GM23248 (cell line): Measurements from ENCODE around the gene DIP2C. TPM values are rescaled to one million over a fixed set of nuclear protein-coding genes. Genes with fewer than 3 reads are reported as not detected.

Experiments used
- DNase-seq: peaks from one replicate; pipeline ENCODE4 v3.0.0-alpha.2; 2015
- H2AFZ ChIP-seq: fragments of 200-600 bp; sonication (generic); 2 replicates; pipeline ENCODE4 v1.6.1; 2016; ENCODE audit warnings: antibody characterized with exemption
- H3F3A ChIP-seq: fragments of 200-600 bp; sonication (generic); 2 replicates; pipeline ENCODE4 v1.6.1; 2016; ENCODE audit warnings: mild to moderate bottlenecking, antibody characterized with exemption, mixed run types; ENCODE audit not compliant: insufficient read depth
- H3K27ac ChIP-seq: fragments of 200-600 bp; sonication (generic); 2 replicates; pipeline ENCODE4 v1.5.1; 2016; ENCODE audit warnings: mild to moderate bottlenecking
- H3K27me3 ChIP-seq: fragments of 200-600 bp; sonication (generic); replicated peaks from 2 replicates; pipeline ENCODE4 v1.6.1; 2016; ENCODE audit warnings: mild to moderate bottlenecking; ENCODE audit not compliant: insufficient read depth
- H3K36me3 ChIP-seq: fragments of 200-600 bp; sonication (generic); 2 replicates; pipeline ENCODE4 v1.6.1; 2016; ENCODE audit warnings: low read depth, mild to moderate bottlenecking
- H3K4me1 ChIP-seq: fragments of 200-600 bp; sonication (generic); 2 replicates; pipeline ENCODE4 v1.6.1; 2016; ENCODE audit warnings: mild to moderate bottlenecking; ENCODE audit not compliant: insufficient read depth
- H3K4me2 ChIP-seq: fragments of 200-600 bp; sonication (generic); one replicate; pipeline ENCODE4 v1.6.1; 2016; ENCODE audit warnings: mild to moderate bottlenecking; ENCODE audit not compliant: unreplicated experiment
- H3K4me3 ChIP-seq: fragments of 200-600 bp; sonication (generic); 2 replicates; pipeline ENCODE4 v1.5.1; 2016; ENCODE audit warnings: mild to moderate bottlenecking
- H3K79me2 ChIP-seq: fragments of 200-600 bp; sonication (generic); 2 replicates; pipeline ENCODE4 v1.6.1; 2016; ENCODE audit warnings: mild to moderate bottlenecking; ENCODE audit not compliant: insufficient read depth
- H3K9ac ChIP-seq: fragments of 200-600 bp; sonication (generic); 2 replicates; pipeline ENCODE4 v1.6.1; 2016; ENCODE audit warnings: mild to moderate bottlenecking
- H3K9me2 ChIP-seq: fragments of 200-600 bp; sonication (generic); 2 replicates; pipeline ENCODE4 v1.6.1; 2016; ENCODE audit warnings: mixed run types, mild to moderate bottlenecking, moderate library complexity; ENCODE audit not compliant: insufficient read depth
- H3K9me3 ChIP-seq: fragments of 200-600 bp; sonication (generic); one replicate; pipeline ENCODE4 v1.6.1; 2017; ENCODE audit warnings: low read depth
- H4K20me1 ChIP-seq: fragments of 200-600 bp; sonication (generic); 2 replicates; pipeline ENCODE4 v1.6.0; 2016; ENCODE audit not compliant: insufficient read depth
- EZH2 ChIP-seq: fragments of 200-600 bp; sonication (generic); IDR thresholded peaks from 2 replicates; pipeline ENCODE4 v1.6.1; 2018; ENCODE audit warnings: antibody characterized with exemption, mild to moderate bottlenecking; ENCODE audit not compliant: insufficient read depth, poor library complexity, severe bottlenecking
- EZH2phosphoT487 ChIP-seq: fragments of 200-600 bp; sonication (generic); IDR thresholded peaks from 2 replicates; pipeline ENCODE4 v1.6.1; 2018; ENCODE audit warnings: antibody characterized with exemption, moderate library complexity, mild to moderate bottlenecking, low read depth; ENCODE audit not compliant: insufficient read depth
- WGBS, 2 experiments: methylation state at CpG; one replicate each; pipeline ENCODE4 v1.1.6; 2015 to 2017; ENCODE audit warnings: low lambda C conversion rate in 2 of 2, low coverage in 1 of 2; ENCODE audit errors: missing lambda C conversion rate in 2 of 2; 5-methylcytosine and 5-hydroxymethylcytosine counted together
- in situ Hi-C: fragments of 300-500 bp; cut with MboI; formaldehyde crosslinking; loops from 2 replicates; pipeline ENCODE4 v1.15.0; 2020
- polyA plus RNA-seq: library from polyadenylated mRNA; unstranded; fragments of >200 nt; fragmentation: Nextera tagmentation; extraction: Ambion mirVana; gene quantifications from 2 replicates; pipeline ENCODE4 v1.2.1, GENCODE V29; 2016
- total RNA-seq: library from RNA; depleted of rRNA; stranded (reverse); fragments of >200 nt; shearing (Covaris generic); gene quantifications from 2 replicates; pipeline ENCODE4 v1.2.3, GENCODE V29; 2014

DIP2C gene
- total and polyA plus RNA-seq, 2 experiments from 2014 or later: 12.0 to 13.1 TPM

DNA sequence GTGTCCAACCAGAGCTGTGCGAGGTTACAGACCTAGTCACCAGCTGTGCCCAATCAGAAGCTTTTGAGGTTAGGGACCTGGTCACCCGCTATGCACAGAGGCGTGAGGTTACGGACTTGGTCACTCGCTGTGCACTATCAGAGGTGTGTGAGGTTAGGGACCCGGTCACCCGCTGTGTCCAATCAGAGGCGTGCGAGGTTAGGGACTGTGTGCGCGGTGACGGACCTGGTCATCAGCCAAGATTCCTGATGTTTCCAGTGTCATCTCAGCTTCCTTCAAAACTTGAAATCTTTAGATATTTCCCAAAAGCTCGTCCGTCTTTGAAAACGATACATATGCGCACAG, 182.1 kb downstream of the DIP2C start:
- Histone ChIP-seq H3K4me3 (no peak overlapping the region), H3K9ac (no peak overlapping the region), H3K4me1 (0 out of 2 replicates have a peak, but pooled peaks cover 7% of the 10 kb centered on the region), H3K9me2 (no peaks in the 10 kb centered on the region), H3K4me2 (no peak overlapping the region), H3K27me3 (no peaks in the 10 kb centered on the region), H3K9me3 (no peaks in the 10 kb centered on the region), H3F3A (no peaks in the 10 kb centered on the region), H3K36me3 (no peaks in the 10 kb centered on the region), H4K20me1 (no peaks in the 10 kb centered on the region), H2AFZ (no peak overlapping the region), H3K27ac (no peak overlapping the region), H3K79me2 (peaks cover 90% of the 10 kb centered on the region)
- in situ Hi-C loops: loop anchor here (5.0 kb wide), 1 partner anchor 285 kb away; no protein-coding TSS in a partner anchor
- no peak for TF ChIP-seq EZH2
- TF ChIP-seq EZH2phosphoT487: no peak
- 86 to 88% methylated on average over 16 of the region's 16 CpGs for WGBS, 2 experiments
- DNase-seq: no peak

DNA sequence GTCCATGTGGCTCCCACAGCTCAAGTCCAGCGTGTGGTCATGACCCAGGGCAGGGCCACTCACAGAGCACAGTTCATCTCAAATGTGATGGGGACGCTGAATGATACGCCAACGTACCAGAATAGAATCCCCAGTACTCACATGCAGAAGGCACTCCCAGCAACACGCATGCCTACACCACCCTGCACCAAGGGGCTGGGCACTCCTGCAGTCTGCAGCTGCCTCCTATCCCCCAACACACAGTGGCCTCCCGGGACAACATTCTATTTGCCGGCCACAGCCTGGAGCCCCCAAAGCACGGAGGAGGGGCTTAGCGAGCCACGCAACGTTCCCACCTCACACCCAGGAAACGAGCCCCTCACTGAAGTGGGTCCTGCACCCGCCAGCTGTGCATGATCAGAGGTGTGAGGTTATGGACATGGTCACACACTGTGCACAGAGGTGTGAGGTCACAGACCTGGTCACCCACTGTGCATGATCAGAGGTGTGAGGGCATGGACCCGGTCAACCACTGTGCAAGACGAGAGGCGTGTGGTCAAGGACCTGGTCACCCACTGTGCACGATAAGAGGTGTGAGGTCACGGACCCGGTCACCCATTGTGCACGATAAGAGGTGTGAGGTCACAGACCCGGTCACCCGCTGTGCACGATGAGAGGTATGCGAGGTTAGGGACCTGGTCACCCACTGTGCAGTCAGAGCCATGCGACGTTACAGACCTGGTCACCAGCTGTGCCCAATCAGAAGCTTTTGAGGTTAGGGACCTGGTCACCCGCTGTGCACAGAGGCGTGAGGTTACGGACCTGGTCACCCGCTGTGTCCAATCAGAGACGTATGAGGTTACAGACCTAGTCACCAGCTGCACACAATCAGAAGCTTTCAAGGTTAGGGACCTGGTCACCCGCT, 182.8 kb downstream of the DIP2C start:
- Histone ChIP-seq H3K4me1 (0 out of 2 replicates have a peak, but pooled peaks cover 7% of the 10 kb centered on the region), H3K9ac (no peak overlapping the region), H3K9me3 (no peaks in the 10 kb centered on the region), H3K4me2 (no peak overlapping the region), H3K79me2 (peaks cover 90% of the 10 kb centered on the region), H3F3A (no peaks in the 10 kb centered on the region), H3K4me3 (no peak overlapping the region), H2AFZ (no peak overlapping the region), H3K27me3 (no peaks in the 10 kb centered on the region), H3K36me3 (no peaks in the 10 kb centered on the region), H3K9me2 (no peaks in the 10 kb centered on the region), H3K27ac (no peak overlapping the region), H4K20me1 (no peaks in the 10 kb centered on the region)
- in situ Hi-C loops: loop anchor here (5.0 kb wide), 1 partner anchor 286 kb away; no protein-coding TSS in a partner anchor
- no peak for DNase-seq
- TF ChIP-seq EZH2phosphoT487 (no peak), EZH2 (no peak)
- 92 to 96% methylated on average over 31 to 32 of the region's 32 CpGs for WGBS, 2 experiments

DNA sequence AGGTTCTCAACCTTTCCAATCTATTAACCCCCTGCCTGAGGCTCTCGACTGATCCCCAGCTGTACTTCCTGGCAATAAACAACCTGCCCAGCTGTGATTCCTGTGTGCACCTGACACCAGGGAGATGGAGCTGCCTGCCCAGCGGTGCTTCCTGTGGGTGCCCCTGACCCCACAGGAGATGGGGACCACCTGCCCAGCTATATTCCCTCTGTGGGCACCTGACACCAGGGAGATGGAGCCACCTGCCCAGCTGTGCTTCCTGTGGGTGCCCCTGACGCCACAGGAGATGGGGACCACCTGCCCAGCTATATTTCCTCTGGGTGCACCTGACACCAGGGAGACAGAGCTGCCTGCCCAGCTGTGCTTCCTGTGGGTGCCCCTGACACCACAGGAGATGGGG, 184.0 kb downstream of the DIP2C start:
- DNase-seq: no peak
- no peak overlapping the region for H3K4me2 ChIP-seq
- H3K9me2 ChIP-seq: no peaks in the 10 kb centered on the region
- H3K4me3 ChIP-seq: no peak overlapping the region
- H3K27ac ChIP-seq: no peak overlapping the region
- no peak overlapping the region for H3K9ac ChIP-seq
- H3K27me3 ChIP-seq: no peaks in the 10 kb centered on the region
- peaks cover 92% of the 10 kb centered on the region for H3K79me2 ChIP-seq
- H3K36me3 ChIP-seq: no peaks in the 10 kb centered on the region
- WGBS, 2 experiments: 84 to 86% methylated on average over 3 of the region's 3 CpGs
- H4K20me1 ChIP-seq: 0 out of 2 replicates have a peak, but pooled peaks cover 3% of the 10 kb centered on the region
- H3K4me1 ChIP-seq: peaks cover 10% of the 10 kb centered on the region; the same call in 1 of the 2 replicates
- no peaks in the 10 kb centered on the region for H3F3A ChIP-seq
- TF ChIP-seq EZH2phosphoT487 (no peak), EZH2 (no peak)
- no peaks in the 10 kb centered on the region for H3K9me3 ChIP-seq
- no peak overlapping the region for H2AFZ ChIP-seq
- in situ Hi-C loops: loop anchor here (5.0 kb wide), 1 partner anchor 287 kb away; no protein-coding TSS in a partner anchor

DNA sequence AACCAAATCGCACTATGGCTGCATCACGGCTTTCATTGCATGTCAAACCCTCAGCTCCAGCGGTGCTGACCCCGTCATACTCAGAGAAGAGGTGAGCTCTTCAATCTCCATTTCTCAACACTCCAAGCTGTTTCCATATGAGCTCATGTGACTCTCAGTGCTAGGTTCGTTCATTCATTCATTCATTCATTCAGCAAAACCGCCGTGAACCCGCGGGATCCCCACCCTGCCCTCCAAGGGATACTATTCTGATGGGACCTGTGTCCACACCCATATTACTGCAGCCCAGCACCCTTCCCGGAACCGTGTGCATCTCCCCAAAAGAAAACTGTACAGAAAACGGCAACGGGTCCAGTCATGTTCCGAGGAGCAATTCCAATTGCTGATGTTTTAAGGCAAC, 184.7 kb downstream of the DIP2C start:
- H4K20me1 ChIP-seq: 0 out of 2 replicates have a peak, but pooled peaks cover 3% of the 10 kb centered on the region
- H3K79me2 ChIP-seq: peaks cover 92% of the 10 kb centered on the region
- in situ Hi-C loops: loop anchor here (5.0 kb wide), 1 partner anchor 287 kb away; no protein-coding TSS in a partner anchor

More for the DNA sequence above, 184.7 kb downstream of the DIP2C start:
- Histone ChIP-seq H3K27me3 (no peaks in the 10 kb centered on the region), H3F3A (no peaks in the 10 kb centered on the region), H3K4me2 (no peak overlapping the region), H3K9me3 (no peaks in the 10 kb centered on the region), H2AFZ (no peak overlapping the region), H3K9ac (no peak overlapping the region), H3K27ac (no peak overlapping the region), H3K36me3 (no peaks in the 10 kb centered on the region), H3K4me3 (no peak overlapping the region), H3K4me1 (peaks cover 10% of the 10 kb centered on the region; the same call in 1 of the 2 replicates), H3K9me2 (no peaks in the 10 kb centered on the region)
- TF ChIP-seq EZH2phosphoT487: no peak
- no peak for DNase-seq
- whole genome bisulfite sequencing, 2 experiments: 97% methylated on average over 14 of the region's 14 CpGs
